Ectodermal cell (in vitro differentiated cells): ENCODE measurements around the gene ALPL.

Experiments used
- H3K27ac ChIP-seq: 2 replicates; pipeline ENCODE4 v1.7.0; 2013; ENCODE audit warnings: mild to moderate bottlenecking, low read depth, low read length; ENCODE audit not compliant: insufficient read depth, poor library complexity, severe bottlenecking
- H3K27me3 ChIP-seq: 2 replicates; pipeline ENCODE4 v1.7.0; 2013; ENCODE audit warnings: mild to moderate bottlenecking, low read length; ENCODE audit not compliant: insufficient read depth, control insufficient read depth, poor library complexity, severe bottlenecking
- H3K36me3 ChIP-seq: one replicate; pipeline ENCODE4 v1.7.0; 2013; ENCODE audit warnings: low read length; ENCODE audit not compliant: control insufficient read depth, insufficient read depth
- H3K4me1 ChIP-seq: one replicate; pipeline ENCODE4 v1.7.0; 2013; ENCODE audit warnings: low read length; ENCODE audit not compliant: control insufficient read depth, insufficient read depth
- H3K4me3 ChIP-seq: 2 replicates; pipeline ENCODE4 v1.7.0; 2013; ENCODE audit warnings: low read depth, low read length, control low read depth; ENCODE audit not compliant: insufficient read depth
- H3K9me3 ChIP-seq: 2 replicates; pipeline ENCODE4 v1.7.0; 2013; ENCODE audit warnings: mild to moderate bottlenecking, low read length, moderate library complexity; ENCODE audit not compliant: control insufficient read depth
- WGBS, 2 experiments: methylation state at CpG; one replicate each; pipeline ENCODE4 v1.1.7; 2013; ENCODE audit warnings: missing lambda C conversion rate in 2 of 2; 5-methylcytosine and 5-hydroxymethylcytosine counted together

ALPL gene

DNA sequence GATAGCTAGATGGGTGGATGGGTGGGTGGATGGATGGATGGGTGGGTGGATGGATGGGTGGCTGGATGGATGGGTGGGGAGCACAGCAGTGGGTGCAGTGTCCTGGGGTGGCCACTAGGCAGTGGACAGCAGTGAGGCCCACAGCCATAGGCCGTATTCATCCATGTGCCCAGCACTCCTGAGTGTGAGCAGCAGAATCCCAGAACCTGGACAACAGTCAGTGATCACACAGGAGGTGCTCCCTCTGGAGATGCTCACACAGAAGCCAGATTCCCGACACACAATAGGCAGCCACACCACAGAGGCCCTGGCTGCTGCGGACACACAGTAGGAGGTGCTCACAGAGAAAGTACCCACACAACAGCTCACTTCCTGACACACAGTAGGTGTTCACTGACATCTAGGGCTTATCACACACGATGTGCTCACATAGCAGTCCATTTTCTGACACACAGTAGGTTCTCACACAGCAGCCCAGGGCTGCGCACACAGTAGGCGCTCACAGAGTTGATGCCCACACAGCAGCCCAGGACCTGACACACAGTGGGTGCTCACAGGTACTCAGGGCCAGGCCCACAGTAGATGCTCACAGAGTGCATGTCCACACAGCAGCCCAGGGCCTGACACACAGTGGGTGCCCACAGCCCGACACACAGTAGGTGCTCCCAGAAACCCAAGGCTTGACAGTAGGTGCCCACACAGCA, 95.9 kb downstream of the ALPL start:
- Histone ChIP-seq H3K9me3 (no peaks in the 10 kb centered on the region), H3K4me1 (peaks cover 8% of the 10 kb centered on the region), H3K27me3 (no peaks in the 10 kb centered on the region), H3K36me3 (no peaks in the 10 kb centered on the region), H3K4me3 (no peak overlapping the region), H3K27ac (no peak overlapping the region)
- 89 to 94% methylated on average over 7 of the region's 7 CpGs for WGBS, 2 experiments

DNA sequence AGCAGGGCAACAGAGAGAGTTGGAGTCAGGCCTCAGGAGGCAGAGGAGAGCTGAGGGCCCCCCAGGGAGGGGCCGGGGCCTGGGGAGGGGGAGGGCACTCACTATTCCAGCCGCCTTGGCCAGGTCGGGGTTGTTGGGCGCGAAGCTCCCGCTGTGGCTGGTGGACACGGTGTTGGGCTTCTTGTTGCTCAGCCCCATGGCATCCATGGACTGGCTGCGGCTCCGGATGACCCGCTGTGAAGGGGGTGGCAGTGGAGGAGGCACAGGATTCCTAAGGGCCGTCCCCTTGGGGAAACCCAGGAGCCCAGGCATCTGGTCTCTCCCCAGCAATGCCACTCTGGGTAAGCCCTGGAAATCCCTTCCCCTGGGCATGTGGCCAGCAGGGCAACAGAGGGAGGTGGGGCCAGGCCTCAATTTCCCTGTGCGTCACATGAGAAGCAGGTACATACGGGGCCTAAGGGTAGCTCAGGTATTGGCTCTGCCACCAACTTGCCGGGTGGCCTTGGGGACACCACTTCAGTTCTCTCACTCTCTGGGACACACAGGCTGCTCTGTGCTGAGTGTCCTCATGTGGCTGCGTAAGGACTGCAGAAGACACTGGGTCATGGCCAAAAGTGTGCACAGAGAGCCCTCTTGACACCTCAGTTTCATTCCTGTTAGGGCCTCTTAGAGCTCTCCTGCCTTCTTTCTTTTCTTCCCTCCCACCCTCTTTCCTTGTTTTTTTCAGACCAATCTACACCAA, 96.9 kb downstream of the ALPL start:
- no peak overlapping the region for H3K27ac ChIP-seq
- no peaks in the 10 kb centered on the region for H3K9me3 ChIP-seq
- H3K36me3 ChIP-seq = no peaks in the 10 kb centered on the region
- H3K4me1 ChIP-seq = peaks cover 8% of the 10 kb centered on the region
- 82 to 88% methylated on average over 14 to 15 of the region's 15 CpGs for WGBS, 2 experiments
- no peaks in the 10 kb centered on the region for H3K27me3 ChIP-seq
- H3K4me3 ChIP-seq = no peak overlapping the region

DNA sequence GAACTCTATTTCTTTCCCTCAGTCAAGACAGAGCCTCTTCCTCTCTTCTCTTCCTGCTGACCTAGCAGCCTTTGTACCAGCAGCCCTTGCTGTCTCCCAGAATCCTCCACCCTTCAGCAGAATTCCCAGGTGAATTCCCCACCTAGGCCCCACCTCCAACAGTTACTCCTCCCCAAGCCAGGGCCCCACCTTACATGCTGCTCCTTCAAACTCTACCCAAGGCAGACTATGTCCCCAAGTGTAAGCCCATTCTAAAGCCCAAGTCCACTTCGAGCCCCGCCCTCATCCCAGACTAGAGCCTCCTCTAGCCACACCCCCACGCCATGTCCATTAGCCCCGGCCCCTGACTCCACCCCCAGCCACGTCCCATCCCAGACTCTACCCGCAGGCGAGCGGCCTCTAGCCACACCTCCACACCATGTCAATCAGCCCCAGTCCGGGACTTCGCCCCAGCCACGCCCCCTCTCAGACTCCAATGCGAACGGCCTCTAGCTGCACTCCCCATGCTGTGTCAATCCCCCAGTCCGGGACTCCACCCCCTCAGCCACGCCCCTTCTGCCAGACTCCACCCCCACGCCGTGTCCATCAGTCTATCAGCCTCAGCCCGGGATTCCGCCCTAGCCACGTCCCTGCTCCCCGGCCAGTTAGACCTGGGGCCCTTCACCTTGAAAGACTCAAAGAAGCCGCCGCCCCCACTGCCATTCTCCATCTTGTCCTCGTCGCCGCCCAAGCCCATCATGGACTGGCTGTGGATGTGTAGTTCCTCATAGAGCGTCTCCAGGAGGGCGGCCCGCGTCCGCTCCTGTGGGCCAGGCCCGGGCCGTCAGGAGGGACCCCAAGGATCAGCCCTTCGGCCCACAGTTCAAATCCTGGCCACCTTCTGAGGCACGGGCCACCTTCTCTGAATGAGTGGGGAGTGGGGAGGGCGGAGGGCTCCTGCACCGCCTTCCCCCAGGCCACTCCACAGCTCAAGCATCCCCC, 98.6 kb downstream of the ALPL start:
- Histone ChIP-seq H3K36me3 (no peaks in the 10 kb centered on the region), H3K27me3 (no peaks in the 10 kb centered on the region), H3K4me1 (peaks cover 8% of the 10 kb centered on the region), H3K27ac (no peak overlapping the region), H3K4me3 (no peak overlapping the region), H3K9me3 (no peaks in the 10 kb centered on the region)
- WGBS, 2 experiments = 39 to 40% methylated on average over 37 of the region's 37 CpGs

DNA sequence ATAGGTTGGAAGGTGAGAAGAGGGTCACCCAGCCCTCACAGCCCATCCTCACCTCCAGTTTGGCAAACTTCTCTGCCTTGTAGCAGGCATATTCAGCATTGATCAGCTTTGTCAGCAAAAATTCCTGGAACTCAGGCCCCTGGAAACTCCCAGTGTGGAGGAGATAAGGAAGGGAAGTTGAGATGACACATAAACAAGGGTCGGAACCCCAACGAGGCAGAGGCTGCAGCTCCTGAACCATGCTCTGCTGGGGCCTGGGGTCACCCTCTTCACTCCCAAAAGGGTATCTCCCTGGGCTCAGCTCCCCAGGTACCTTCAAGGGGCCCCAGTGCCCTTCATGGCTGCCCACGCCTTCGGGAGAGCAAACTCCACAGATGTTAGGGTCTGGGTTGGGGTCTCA, 99.6 kb downstream of the ALPL start:
- H3K9me3 ChIP-seq = no peaks in the 10 kb centered on the region
- H3K36me3 ChIP-seq = no peaks in the 10 kb centered on the region
- peaks cover 8% of the 10 kb centered on the region for H3K4me1 ChIP-seq
- no peaks in the 10 kb centered on the region for H3K27me3 ChIP-seq
- no peak overlapping the region for H3K4me3 ChIP-seq
- WGBS, 2 experiments = 93 to 95% methylated on average over 4 of the region's 4 CpGs
- no peak overlapping the region for H3K27ac ChIP-seq

DNA sequence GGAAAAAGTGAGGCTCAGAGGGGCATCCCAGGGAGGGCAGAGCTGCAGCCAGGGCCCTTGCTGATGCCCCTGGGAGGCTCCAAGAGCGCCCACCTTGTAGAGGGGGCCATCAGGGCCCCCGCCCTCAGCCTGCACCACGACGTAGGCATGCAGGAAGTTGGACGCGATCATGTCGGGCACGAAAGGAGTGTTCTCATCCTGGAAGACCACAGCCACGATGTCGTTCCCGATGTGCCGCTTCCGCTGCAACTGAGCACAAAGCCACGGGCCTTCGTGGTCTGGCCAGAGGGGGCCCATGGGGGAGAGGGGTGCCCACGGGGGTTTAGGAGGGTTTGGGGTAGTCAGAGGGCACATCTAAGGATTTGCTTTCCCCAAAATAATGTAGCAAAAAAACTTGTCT, 100.8 kb downstream of the ALPL start:
- no peak overlapping the region for H3K4me3 ChIP-seq
- no peaks in the 10 kb centered on the region for H3K9me3 ChIP-seq
- H3K27ac ChIP-seq = no peak overlapping the region
- H3K4me1 ChIP-seq = peaks cover 4% of the 10 kb centered on the region
- no peaks in the 10 kb centered on the region for H3K36me3 ChIP-seq
- H3K27me3 ChIP-seq = no peaks in the 10 kb centered on the region
- 94 to 95% methylated on average over 16 of the region's 16 CpGs for WGBS, 2 experiments

DNA sequence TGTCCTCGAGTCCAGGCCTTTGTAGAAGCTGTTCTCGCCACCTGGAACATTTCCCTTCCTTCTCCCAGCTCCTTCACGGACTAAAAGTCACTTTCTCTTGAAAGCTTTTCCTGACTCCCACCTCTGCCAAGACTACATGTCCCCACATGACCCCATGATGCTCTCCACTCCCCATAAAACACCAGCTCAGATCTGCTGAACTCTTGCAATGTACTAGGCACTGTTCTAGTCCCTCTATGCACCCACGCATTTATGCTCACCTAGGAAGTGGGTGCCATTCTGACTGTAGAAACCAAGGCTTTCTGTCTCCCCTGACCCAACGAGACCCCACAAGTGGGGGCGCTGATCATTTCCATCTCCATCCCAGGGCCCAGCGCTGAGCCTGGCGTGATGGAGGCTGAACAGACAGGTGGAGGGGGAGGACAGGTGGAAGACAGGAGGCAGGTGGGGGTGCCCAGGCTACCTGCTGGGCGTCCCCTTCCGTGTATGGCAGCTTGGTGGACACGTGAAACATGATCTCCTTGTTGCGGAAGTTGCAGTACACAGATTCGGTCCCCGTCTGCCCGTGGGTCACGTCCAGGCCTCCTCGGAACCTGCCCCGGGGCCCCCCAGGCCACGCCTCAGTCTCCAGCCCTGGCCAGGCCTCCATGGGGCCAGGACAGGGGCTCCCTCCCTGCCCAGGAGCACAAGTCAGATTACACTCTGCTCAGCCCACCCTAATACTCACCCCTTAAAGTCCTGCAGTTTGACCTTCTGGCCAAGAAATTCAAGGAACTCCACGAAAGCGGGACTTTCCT, 102.0 kb downstream of the ALPL start:
- 92 to 94% methylated on average over 21 of the region's 21 CpGs for WGBS, 2 experiments
- Histone ChIP-seq H3K9me3 (no peaks in the 10 kb centered on the region), H3K36me3 (no peaks in the 10 kb centered on the region), H3K4me1 (peaks cover 4% of the 10 kb centered on the region), H3K27ac (no peak overlapping the region), H3K27me3 (no peaks in the 10 kb centered on the region), H3K4me3 (no peak overlapping the region)

DNA sequence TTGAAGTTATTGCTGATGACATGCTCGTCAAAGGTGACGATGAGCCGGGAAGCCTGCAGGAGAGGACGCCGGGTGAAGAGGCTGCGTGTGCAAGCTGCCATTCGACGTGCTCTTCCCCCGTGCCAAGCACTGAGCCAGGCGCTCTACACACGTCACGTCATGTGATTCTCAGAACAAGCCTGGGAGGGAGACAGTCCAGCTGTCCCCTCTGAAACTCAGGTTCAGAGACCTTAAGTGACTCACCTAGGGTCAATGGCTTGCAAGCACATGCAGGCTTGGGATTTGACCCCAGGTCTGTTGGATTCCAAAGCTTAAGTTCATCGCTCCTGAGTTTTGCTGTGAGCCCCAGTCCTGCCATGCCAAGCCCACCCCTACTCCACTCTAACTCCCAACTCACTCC, 102.8 kb downstream of the ALPL start:
- H3K27me3 ChIP-seq = no peaks in the 10 kb centered on the region
- 95 to 97% methylated on average over 13 of the region's 13 CpGs for WGBS, 2 experiments

DNA sequence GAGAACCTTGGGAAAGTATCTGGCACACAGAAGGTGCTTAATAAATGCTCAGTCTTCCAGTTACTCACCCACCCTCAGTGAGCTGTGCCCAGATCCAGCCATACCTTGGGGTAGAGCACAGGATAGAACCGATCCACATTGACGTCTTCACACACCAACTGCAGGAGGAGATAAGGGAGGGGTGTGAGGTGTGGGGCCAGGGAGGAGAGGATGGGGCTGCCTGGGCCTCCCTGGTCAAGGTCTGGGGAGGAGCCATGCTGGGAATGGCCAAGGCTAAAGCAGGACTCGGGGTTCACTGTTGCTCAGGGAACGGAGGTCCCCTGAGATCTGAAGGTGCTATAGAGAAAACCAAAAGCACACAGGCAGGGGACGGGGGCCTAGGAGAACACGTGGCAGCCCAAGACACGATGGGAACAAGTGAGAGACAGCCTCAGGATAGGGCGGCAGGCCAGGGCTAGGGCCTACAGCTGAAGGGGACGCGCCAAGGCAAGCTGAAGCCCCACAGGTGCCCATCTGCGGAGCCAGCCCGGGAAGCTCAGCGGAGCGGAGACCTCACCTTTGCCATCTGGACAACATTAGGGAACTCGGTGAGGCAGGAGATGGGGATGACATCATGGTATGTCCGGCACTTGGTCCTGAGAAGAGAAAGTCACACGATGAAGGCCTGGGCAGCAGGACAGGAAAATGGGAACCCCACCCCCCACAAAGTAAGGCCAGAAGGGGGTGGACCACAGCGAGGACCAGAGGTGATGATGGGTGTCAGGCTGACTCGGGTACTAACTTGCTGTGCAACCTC, 104.0 kb downstream of the ALPL start:
- no peak overlapping the region for H3K27ac ChIP-seq
- H3K9me3 ChIP-seq = no peaks in the 10 kb centered on the region
- no peaks in the 10 kb centered on the region for H3K27me3 ChIP-seq
- no peaks in the 10 kb centered on the region for H3K36me3 ChIP-seq
- H3K4me1 ChIP-seq = peaks cover 3% of the 10 kb centered on the region
- H3K4me3 ChIP-seq = no peak overlapping the region
- WGBS, 2 experiments = 92 to 94% methylated on average over 19 of the region's 19 CpGs

More for the DNA sequence above, 102.8 kb downstream of the ALPL start:
- no peak overlapping the region for H3K4me3 ChIP-seq
- H3K36me3 ChIP-seq = no peaks in the 10 kb centered on the region
- H3K27ac ChIP-seq = no peak overlapping the region
- H3K4me1 ChIP-seq = peaks cover 4% of the 10 kb centered on the region
- H3K9me3 ChIP-seq = no peaks in the 10 kb centered on the region
